Activated CD8-positive, alpha-beta memory T cell treated with anti-CD3 and anti-CD28 coated beads for 48 hours (primary cell): ENCODE measurements around the gene BABAM2.

Experiments used
- DNase-seq, 3 experiments: peaks; one replicate each; pipeline ENCODE4 v3.0.0-alpha.2; 2020; ENCODE audit warnings: low read depth in 2 of 3, low spot score in 2 of 3

BABAM2 gene

DNA sequence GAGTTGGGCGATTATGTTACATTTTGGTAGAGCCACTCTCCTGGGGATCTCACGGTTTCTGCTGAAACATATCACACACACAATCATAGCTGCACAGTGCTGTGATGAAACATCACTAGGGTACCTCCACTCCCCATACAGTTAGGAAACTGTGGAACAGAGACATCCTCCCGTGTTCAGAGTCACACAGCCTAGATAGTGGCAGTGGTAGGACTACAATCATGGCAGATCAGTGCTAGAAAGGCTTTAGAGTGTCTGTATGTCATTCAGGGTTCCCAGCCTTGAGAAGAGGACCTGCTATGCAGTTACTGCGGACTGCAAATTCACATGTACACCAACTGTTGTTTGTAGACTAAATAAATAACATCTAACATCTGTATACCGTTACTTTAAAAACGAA, 291.8 kb downstream of the BABAM2 start:
- no peak for DNase-seq

- DNase-seq, result no peak
Measured at GRCh38 chr2:28185153-28185552, 294.6 kb downstream of the BABAM2 start.

DNA sequence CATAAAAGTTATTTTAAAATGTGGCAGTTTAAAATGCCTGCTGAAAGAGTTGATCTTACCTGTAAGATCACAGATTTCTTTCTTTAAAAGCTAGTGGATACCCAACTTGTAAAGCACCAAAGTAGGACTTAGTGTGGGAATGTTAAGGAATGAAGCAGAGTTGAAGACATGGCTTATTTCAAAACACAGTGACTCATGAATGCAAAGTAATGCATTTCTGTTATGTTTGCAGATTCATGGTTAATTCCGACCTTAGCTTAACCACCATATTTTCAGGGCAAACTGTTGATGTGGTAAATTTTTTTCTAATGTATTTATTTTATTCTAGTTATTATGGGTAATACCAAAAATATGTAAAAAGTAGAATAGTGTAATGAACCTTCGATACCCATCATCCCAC, 295.4 kb downstream of the BABAM2 start:
- no peak for DNase-seq

GRCh38 chr2:28187186-28187585, 296.7 kb downstream of the BABAM2 start:
- no peak for DNase-seq

DNA sequence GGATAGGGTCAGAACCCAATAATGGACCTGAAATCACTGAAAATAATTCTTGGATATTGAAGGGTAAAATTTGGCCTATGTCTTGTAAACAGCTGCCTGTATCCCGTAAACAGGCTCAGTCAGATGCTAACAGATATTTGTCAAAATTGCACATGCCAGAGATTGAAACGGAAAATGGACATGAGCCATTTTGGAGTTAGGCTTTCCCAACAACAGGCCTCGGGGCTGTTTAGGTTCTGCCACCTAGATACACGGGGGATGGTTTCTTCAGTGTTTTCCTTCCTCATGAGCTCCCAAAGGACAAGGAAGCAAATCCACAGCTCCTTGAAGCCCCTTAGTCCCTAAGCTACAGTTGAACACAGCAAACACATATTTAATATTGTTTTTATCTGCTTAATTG, 297.9 kb downstream of the BABAM2 start:
- DNase-seq, result no peak

DNA sequence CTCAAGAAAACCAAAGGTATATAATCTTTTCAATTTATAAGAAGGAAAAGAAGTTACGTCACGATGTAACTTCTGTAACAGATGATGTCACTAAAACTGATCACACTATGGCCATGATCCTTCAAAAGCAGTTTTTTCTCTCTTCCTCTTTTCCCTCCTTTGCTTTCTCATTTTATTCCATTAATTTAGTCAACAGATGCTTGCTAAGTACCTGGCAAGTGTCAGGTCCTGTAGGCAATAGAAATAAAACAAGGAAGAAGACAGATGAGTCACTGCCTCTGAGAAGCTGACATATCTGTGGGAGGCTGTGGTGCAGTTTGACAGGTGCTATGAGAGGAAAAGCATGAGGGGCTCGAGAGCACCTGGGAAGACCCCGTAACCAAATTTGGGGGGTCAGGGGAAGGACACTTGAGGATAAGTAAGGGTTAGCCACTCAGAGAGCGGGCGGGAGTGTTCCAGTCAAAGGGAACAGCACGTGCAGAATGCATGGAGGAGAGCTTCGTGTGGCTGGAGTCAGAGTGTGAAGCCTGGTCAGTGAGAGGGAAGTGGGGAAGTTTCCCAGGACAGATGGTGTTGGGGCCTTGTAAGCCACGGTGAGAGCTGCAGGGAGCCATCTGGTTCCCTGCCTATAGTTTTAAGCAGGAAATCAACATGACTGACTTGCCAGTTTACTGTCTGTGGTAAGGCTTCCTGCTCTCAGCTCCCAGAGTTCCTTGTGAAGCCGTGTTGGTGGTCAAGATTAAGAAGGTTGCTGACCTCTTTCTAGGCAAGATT, 303.3 kb downstream of the BABAM2 start:
- no peak for DNase-seq

DNA sequence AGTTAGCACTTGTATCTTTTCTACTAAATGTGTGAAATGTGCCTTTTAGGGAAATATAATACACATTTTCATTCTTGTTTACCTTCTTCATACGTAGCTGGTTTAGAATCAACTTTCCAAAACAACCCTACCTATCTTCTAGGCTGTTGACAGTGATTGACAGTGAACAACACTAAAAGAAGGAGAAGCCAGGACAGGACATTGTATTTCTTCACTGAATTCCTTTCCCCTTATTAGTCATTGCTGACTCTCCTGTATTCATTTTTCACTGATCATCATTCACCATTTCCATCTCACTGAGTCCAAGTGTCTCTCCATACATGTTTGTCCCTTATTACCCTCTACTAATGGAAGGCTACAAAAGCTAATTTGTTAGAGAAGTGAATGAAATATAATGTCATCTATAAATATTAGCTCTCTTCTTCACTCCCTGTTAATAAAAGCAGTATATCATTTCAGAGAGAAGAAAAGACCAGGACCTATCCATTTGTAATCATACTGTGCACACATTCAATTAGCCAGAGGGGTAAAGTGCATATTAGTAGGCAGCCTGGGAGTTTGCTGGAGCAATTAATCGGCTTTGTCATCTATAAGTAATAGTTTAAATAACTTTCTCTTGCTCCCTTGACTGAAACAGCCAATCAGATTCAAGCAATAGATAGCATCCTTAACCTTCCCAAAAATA, 309.6 kb downstream of the BABAM2 start:
- DNase-seq, result no peak

GRCh38 chr2:28201671-28202180, 311.2 kb downstream of the BABAM2 start:
- DNase-seq, result no peak

GRCh38 chr2:28202719-28203118, 312.2 kb downstream of the BABAM2 start:
- no peak for DNase-seq

DNA sequence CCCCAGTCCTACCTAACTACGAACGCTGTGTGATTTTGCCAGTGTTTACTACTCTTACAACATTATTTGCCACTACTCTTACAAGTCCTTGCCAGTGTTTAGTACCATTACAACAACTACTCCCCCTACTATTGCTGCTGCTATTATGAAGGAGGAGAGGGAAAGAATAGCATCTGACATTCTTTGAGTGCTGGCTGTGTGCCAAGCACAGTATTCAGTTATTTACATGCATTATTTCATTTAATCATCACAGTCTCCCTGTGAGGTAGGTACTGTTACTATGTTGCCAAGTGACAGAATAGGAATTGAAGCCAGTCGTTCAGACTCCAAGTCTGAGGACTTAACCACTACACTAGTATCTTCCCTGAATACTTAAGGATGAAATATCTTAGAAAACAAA, 316.2 kb downstream of the BABAM2 start:
- no peak for DNase-seq

- DNase-seq, result no peak
Measured at GRCh38 chr2:28209261-28209691, 318.7 kb downstream of the BABAM2 start.

GRCh38 chr2:28209864-28210263, 319.3 kb downstream of the BABAM2 start:
- no peak for DNase-seq

DNA sequence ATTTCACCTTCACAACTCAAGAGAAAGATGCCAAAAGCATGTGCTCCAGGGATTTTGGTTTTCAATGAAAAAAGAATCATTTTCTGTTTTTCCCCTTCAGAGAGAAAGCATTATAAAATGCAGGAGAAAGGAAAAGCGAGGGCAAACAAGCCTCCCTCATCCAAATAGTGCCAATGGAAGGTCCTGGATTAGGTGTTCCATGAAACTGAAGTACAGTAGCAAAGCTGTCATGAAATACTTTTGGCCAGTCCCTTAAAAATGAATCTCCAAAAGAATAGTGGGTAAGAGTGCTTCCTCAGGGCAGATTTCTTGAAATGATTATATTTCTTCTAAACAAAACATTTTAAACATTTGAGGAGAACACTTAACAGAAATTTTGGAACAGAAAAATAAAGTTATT, 320.0 kb downstream of the BABAM2 start:
- DNase-seq, result no peak

DNA sequence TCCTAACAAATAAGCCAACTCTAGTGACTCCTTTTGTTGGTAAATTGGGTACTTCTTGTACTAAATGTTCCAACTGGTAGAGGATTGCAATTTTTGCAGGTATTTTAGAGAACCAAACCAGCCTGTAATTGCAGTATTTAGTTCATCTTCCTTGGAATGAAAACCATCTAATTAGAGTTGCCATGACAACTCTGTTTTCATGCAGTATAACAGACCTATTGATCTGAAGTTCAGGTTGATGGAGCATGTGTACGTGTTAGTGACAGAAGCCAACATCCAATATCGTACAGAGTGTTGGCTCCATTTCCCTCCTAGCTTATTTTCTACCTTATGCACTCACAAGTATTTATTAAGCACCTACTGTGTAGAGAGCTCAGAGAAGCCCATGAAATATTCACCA, 325.8 kb downstream of the BABAM2 start:
- DNase-seq, result no peak

DNA sequence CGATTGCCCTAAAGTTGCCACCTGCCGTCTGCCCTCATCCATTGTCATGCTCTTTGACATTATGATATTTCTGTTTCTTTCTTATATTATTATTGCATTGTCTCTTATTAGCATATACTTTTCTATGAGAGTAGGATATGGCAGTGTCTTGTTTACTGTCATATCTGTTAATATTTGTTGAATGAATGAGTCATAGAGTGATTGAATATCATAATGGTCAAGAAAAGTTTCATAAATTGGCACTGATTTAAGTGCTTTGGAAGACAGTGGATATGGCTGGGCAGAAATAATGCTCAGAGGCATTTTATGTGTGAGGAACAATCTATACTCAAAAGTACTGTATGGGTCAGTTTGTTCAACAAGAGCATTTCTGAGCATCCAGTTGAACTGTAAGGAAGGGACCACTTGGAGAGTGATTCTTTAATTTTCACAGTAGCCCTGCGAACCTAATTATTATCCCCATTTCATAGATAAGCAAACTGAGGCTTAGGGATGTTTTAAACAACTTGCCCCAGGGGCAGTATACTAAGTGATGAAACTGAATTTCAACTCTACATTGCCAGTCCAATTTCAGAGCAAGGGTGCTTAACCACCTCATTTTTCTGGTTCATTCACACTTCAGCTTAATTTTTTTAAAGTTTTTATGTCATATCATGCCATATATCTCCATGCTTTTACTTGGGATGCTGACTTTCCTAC, 326.7 kb downstream of the BABAM2 start:
- DNase-seq, result no peak

GRCh38 chr2:28219138-28219537, 328.6 kb downstream of the BABAM2 start:
- no peak for DNase-seq

DNA sequence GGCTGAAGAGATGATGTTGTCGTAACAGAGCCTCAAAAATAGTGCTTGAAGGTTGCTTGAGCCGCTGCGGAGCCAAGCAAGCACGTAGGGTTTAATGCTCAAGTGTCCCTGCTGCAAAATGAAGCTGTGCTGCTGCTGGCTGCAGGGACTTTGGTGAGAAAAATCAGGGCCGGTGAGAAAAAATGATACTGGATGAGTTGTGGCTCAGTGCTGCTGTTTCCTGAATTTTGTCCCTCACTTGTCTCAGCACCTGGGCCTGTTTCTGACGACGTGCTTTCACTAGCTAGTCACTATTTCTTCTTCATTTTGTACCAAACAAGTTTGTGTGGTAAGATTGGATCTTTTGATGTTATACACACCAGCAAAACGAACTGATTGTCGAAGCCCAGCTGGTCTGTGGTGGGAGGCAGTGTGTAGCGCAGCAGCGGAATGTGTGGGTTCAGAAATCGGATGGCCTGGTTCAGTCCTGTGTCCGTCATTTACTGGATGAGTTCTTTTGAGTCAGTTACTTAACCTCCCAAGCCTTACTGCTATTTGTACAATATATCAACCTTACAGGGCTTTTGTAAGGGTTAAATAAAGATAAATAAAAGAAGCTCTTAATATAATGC, 329.3 kb downstream of the BABAM2 start:
- no peak for DNase-seq

GRCh38 chr2:28224648-28225472, 334.3 kb downstream of the BABAM2 start:
- no peak for DNase-seq

DNA sequence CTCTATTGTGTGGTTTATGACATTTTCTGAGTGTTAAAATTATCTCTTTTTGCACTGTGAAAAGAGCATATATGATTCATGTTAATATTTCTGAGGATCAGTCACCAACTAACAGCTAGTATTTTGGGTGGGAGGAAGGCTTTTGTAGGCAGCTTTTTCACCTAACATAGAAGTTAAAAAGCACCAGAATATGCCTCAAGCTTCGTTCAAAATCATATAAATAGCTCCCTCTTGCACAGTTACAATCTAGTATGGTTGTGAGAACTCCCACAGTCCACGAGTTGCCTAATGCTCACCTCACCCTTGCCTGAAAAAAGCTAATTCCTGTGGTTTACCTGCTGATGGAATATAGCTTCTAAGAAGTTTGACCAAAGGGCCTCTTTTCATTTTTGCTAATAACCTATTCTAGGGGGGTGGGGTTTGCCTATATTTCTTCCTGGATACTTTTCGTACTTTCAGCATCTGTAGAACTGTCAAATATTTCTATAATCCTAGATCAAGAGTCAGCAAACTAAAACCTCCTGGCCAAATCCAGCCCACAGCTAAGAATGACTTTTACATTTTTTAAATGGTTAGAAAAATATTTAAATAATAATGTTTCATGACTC, 335.0 kb downstream of the BABAM2 start:
- no peak for DNase-seq

GRCh38 chr2:28226558-28226957, 336.0 kb downstream of the BABAM2 start:
- no peak for DNase-seq
